PFSK-1 (cell line): ENCODE data around the gene OR1N1.

ENCODE experiments used
- POLR2AphosphoS5 ChIP-seq: IDR thresholded peaks from 2 replicates; pipeline ENCODE4 v1.6.1; 2012; ENCODE audit warnings: low read depth, mild to moderate bottlenecking, control low read depth, low read length, moderate library complexity
- REST ChIP-seq, 2 experiments: IDR thresholded peaks; 2 replicates each; pipeline versions ENCODE4 v1.6.1 to v1.8.0; 2011 to 2012; ENCODE audit warnings: low read depth in 2 of 2, low read length in 2 of 2, control low read depth in 1 of 2, inconsistent platforms in 1 of 2, mild to moderate bottlenecking in 1 of 2, moderate library complexity in 1 of 2; ENCODE audit not compliant: insufficient read depth in 1 of 2
- TAF1 ChIP-seq: IDR thresholded peaks from 2 replicates; pipeline ENCODE4 v1.6.1; 2012; ENCODE audit warnings: low read length, control low read depth, borderline replicate concordance; ENCODE audit not compliant: insufficient read depth

GRCh38 chr9:122546196-122546595 lies 19.1 kb upstream of the OR1N1 start:
- TF ChIP-seq POLR2AphosphoS5 (no peak), TAF1 (no peak), REST (IDR thresholded peaks at IDR 0.05; ENCODE audit: insufficient read depth in 1 of 2, low read depth in 2 of 2, low read length in 2 of 2) (no peak)
